GM19023 (cell line): ENCODE results near the gene C1D.
"Not testable (repeated sequence)": the region's sequence is repeated elsewhere in the genome, so short reads cannot be mapped to it uniquely, and the experiment has no call there.

ENCODE experiments used
- ATAC-seq: cut with Tn5 transposase; IDR thresholded peaks from one replicate; pipeline ENCODE4 v1.9.1; 2021; ENCODE audit warnings: mild to moderate bottlenecking, moderate library complexity; ENCODE audit not compliant: unreplicated experiment

C1D gene, protein sequence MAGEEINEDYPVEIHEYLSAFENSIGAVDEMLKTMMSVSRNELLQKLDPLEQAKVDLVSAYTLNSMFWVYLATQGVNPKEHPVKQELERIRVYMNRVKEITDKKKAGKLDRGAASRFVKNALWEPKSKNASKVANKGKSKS

DNA sequence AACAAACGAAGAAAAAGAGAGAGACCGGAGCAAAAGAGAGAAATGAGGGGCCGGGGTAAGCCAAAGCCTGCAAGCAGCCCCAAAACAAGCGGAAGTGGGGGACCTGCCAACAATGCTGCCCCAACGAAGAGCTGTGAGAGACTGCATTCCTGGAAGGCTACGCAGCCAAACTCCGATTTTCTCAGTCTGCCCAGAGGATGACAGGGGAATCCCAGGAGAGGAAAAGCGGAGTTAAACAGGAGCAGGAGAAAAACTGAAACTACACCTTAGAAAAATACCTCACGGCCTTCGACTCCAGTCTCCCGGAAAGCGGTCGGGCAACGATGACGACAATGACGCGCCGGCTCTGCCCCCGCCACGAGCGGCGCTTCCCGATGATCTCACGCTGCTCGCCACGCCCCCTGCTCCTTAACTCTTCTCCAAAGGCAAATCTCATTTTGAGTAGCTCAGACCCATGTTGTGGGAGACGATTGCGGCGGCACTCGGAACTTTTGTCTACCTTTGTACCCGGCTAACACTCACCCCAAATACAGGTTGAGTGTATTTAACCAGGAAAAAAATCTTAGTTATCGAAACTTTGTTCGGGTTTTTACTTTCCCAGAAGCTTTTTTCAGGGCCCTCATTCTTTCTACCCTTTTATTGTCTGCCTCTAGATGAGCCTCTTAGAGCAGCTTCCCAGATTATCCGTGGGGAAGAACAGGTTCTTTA lies at the start of gene C1D:
Gene C1D (minus strand): TSS at position 325 of the 708 bp plus-strand sequence. CDS start 15,694 bp downstream, outside the sequence.
- peak; percentile 96 for ATAC-seq

DNA sequence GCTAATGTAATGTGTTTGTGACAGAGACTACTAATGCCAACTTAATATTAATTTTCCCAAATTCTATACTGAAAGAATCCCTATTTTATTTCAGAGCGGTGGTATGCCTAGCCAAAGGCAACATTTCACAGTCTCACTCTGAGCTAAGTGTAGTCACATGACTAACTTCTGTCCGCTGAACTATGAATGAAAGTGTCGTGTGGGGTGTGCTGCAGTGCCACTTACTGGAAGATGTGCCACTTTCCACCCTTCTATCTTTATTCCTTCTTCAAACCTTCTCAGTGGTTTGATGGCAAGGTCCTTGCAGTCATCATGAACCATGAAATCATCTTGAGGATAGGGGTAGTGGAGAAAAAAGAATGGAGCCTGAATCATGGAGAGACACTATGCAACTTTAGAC lies 47.3 kb upstream of the C1D start:
- peak; percentile 71 for ATAC-seq

DNA sequence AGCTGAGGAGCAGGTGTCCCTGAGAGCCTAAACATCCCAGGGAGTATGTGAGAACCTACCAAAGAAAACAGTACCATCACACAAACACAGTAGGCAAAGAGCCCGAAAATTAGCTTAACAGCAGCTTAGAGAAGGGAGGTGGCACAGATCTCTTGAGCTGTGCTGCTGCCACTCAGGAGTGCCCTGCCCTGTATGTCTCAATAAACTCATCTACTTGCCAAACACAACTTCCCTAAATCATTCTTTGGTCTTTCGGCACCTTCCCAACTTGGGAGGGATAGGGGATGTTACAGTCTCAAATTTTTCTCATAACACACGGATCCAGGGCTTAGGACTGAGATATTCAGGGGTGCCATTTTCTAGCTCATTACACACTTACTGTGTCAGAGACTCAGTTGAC lies 45.3 kb upstream of the C1D start:
- no peak for ATAC-seq

DNA sequence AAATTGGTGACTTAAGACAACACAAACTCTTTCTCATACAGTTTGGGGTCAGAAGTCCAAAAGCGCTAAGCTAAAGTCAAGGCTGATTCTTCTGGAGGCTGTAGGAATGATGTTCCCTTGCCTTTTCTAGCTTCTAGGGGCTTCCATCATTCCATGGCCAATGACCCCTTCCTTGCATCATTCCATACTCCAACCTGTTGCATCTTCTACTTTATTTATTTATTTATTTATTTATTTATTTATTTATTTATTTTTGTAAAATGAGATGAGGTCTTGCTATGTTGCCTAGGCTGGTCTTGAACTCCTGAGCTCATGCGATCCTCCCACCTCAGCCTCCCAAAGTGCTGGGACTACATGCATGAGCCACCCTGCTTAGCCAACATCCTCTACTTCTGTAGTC lies 44.7 kb upstream of the C1D start:
- no peak for ATAC-seq

DNA sequence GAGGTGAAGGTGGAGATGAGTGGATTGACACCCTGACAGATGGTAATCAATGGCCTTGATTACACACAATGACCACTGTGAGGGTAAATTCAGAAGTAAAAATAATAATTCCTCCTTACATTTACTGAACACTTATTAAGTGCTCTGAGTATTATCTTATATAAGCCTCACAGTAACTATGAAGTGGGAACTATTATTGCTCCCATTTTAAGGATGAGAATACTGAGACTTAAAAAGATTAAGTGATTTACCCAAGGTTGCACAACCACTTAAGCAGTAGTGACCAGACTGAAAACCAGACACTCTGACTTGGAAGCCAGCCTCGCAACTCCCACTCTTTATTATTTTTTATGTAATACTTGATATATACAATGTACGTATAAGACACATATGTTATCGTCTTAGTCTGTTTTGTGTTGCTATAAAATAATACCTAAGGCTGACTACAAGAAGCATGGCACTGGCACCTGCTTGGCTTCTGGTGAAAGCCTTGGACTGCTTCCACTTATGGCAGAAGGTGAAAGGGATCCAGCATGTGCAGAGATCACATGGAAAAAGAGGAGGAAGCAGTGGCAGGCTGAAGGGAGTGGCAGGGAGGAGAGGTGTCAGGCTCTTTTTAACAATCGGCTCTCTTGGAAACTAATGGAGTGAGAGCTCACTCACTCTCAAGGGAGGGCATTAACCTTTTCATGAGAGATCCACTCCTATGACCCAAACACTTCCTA lies 41.5 kb upstream of the C1D start:
- ATAC-seq: no peak

DNA sequence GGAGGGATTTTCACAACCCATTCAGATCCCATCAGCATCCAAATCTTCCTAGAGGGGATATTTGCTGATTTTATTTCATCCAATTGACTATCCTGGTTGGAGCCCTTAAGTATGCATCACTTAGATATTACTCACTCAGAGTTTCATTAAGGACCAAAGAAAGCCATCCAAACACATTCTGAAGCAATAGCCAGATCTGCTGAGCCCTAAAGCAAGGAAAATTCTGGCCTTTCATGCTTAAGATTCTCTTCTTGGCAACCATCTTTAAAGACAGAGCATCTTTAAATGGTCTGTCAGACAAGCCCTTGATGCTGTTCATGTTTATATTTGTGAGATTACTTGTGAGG lies 40.9 kb upstream of the C1D start:
- ATAC-seq: no peak

DNA sequence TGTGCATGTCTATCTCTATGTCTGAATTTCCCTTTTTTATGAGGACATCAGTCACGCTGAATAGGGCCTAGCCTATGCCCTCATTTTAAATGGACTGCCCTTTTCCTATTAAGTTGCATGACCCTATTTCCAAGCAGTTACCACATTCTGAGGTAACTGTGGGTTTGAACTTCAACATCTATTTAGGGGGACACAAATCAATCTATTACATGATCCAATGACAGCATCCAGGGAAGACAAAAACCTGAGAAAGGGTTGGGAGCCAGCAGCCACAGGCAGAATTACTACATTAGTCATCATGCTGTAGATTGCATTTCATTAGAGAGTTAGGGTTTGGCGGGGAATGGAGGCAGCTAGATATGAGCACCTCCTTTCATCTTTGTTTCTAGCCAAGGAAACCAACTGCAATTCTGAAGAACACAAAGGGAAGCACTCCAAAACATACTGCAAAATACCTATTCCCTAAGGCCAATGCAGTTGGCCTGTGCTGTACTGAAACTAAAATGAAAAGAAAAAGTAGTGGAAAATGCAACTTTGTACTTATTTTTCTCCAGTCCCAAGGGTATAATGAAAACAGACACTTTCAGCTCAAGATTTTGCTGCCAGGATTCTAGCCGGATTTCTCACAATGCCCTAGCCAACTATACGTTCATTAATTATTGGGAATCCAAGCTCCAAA lies 40.4 kb upstream of the C1D start:
- ATAC-seq: no peak

DNA sequence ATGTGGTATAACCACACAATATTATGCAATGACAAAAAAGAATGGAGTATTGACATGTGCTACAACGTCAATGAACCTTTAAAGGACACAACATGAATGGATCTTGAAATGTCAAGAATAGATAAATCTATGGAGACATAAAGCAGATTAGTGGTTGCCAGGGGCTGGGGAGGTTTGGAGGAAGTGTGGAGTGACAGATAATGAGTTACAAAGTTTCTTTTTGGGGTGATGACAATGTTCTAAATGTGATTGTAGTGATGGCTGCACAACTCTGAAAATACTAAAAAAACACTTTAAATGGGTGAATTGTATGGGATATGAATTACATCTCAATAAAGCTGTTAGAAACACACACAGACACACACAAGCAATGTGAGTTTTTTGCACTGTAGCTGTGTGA lies 37.4 kb upstream of the C1D start:
- no peak for ATAC-seq

DNA sequence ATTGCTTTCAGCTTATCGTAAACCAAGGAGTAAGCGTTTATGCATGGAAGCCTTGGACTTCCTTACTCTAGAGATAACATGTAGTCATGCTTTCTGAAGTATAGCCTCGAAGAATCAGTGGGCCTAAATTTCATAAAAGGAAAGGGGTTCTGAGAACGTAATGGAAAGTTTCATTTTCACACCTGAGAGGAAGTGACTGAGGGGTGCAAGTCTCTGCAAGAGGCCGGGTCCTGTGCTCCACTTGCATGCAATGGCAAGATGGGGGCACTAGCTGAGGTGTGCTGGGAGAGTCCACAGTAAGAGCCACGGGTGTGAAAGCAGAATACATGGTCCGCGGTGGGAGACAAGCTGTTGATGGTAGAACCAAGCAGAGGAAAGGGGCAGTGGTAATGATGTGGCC lies 36.5 kb upstream of the C1D start:
- no peak for ATAC-seq

DNA sequence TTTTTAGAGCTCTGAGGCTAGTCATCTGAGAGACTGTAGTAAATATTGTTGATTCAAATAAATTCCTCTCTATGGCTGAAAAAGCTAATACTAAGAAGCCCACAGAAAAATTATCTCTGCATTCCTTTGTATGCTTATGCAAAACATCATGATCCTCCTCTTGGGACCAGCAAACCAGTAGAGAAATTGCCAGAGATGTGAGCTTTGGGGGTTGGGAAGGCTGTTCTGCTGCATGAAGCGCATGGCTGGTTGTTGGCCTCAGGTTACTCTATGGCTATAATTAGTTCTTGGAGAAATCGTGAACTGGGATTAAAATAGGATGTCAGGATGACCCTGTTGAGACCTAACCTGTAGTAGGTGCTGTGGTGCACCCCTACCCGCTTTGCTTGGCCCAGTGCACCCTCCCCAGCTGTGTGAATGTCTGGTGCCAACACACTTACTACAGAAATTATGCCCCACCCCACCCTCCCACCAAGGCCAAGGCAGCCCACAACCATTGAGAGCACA lies 35.5 kb upstream of the C1D start:
- no peak for ATAC-seq

DNA sequence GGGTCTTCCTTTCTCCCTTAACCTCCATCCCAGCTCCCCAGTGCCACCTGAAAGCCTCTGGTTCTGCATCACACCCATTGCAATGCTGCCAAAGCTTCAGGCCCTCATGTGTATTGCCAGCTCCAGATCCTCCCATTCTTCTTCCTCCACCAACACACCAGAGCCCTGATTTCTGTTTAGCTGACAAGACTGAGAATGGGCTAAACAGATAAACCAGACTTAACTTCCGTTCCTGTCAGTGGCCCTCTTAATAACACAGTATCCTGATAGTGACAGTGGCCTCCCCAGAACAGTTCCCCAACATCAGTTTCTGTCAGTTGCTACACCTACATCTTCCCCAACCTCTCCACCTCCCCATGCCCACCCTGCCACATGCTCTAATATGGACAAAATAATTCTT lies 31.3 kb upstream of the C1D start:
- no peak for ATAC-seq

DNA sequence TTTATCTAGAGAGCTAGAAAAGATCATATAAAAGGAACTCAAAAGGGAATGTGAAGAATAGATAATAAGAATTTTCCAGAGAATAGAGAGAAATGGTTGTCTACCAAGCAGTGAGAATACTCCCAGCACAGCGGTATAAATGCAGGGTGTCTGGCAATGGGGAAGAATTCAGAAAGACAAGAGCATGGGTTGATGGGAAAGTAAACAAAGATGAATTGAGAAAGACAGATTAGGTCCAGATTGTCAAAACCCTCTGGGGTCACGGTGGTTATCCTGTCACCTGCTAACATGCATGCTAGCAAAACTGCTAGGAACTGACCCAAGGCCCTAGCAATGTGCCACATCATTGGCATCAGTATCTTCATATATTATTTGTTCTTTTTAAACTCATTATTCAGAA lies 30.8 kb upstream of the C1D start:
- ATAC-seq: no peak

DNA sequence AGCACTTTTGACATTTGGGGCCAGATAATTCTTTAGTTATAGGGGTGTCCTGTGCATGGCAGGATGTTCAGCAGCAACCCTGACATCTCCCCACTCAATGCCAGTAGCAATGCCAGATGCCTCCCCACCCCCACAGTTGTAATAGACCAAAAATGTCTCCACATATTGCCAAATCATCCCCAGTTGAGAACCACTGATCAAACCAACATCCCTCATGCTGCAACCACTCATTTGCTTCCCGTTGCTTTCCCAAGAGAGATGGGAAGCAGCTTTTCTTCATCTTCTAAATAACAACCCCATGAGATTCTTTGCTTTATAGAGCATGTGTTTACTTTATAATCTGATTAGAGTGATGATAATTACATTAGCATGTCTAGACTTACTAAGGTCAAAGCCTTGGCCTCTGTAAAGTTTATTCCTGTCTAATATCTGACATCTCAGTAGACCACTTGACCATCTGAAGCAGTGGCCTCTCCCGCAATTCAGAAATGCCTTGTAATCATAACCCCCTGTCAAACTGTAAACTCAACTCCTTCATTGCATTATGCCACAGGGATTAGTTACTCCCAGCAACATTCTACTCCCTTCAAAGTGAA lies 28.7 kb upstream of the C1D start:
- no peak for ATAC-seq

DNA sequence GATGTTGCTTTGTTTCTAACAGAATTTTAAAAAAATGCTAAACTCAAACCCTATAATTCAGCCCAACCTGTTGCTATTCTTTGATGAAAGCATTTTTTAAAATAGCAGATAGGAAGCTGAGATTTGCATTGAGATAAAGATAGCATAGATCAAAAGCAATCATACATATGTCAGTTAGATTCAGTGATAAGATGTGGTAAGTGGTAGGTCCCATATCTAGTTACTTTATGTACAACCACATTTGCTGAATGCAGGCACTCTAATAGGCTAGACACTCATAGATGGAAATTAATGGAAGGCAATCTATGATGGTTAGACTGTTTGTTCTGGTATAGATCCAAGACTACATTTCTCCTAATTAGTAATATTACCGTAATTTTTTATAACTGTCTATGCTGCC lies 27.2 kb upstream of the C1D start:
- no peak for ATAC-seq

DNA sequence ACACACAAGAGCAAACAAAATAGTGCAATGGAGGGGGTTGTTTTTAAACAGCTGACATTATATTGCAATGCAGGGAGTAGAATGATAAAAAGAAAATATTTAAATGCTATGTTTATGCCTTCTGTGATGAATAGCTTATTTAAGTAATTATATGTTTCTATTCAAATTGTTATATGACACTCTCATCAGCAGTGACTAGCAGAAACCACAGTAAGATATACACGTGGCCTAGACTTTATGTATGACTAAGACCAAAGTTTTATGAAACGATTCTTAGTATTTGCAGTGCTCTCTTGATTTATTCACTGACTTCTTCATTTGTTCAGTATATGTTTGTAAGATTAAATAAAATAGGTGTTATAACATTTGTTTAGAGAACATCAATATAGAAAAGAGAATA lies 26.1 kb upstream of the C1D start:
- no peak for ATAC-seq

DNA sequence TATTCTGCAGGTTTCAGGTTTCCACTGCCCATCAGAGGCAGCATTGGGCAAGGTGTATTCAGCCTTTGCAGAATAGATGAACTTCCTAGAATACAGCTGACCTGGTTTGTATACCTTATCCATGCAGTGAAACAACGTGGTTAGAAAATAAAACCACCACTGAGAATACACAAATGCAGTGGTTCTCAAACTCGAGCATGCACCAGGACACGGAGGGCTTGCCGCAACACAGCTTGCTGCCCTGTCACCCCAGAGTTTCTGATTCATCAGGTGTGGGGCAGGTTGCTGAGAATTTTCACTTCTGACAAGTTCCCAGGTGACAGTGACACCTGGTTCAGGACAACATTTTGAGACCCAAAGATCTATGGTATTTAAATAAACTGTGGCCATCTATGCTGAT lies 23.4 kb upstream of the C1D start:
- ATAC-seq: no peak

DNA sequence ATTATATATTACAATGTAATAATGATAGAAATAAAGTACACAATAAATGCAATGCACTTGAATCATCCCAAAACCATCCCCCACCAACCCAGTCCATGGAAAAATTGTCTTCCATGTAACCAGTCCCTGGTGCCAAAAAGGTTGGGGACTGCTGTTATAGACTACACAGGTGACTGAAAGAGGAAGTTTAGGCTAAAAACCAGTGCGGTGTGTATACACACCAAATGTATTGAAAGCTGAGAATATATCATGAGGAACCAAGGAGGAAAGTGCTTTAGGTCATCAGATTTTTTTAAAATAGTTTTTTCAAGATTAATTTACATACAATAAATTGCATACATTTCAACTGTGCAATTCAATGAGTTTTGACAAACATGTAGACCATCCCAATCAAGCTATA lies 20.5 kb upstream of the C1D start:
- no peak for ATAC-seq

DNA sequence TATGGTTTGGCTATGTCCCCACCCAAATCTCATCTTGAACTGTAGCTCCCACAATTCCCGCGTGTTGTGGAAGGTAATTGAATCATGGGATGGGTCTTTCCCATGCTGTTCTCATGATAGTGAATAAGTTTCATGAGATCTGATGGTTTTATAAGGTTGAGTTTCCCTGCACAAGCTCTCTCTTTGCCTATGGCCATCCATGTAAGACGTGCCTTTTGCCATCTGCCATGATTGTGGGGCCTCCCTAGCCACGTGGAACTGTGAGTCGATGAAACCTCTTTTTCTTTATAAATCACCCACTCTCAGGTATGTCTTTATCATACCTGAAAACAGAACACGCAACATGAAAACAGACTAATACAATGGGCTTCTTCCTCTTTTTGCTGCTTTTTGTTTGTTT lies 11.2 kb upstream of the C1D start:
- no peak for ATAC-seq

DNA sequence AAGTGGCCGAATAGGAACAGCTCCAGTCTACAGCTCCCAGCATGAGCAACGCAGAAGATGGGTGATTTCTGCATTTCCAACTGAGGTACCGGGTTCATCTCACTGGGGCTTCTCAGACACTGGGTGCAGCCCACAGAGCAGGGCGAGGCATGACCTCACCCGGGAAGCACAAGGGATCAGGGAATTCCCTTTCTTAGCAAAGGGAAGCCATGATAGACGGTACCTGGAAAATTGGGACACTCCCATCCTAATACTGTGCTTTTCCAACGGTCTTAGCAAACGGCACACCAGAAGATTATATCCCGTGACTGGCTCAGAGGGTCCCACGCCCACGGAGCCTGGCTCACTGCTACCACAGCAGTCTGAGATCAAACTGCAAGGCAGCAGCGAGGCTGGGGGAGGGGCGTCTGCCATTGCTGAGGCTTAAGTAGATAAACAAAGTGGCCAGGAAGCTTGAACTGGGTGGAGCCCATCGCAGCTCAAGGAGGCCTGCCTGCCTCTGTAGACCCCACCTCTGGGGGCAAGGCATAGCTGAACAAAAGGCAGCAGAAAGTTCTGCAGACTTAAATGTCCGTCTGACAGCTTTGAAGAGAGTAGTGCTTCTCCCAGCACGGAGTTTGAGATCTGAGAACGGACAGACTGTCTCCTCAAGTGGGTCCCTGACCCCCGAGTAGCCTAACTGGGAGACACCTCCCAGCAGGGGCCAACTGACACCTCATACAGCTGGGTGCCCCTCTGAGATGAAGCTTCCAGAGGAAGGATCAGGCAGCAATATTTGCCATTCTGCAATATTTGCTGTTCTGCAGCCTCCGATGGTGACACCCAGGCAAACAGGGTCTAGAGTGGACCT lies 1.2 kb upstream of the C1D start:
- ATAC-seq: not testable (repeated sequence)

DNA sequence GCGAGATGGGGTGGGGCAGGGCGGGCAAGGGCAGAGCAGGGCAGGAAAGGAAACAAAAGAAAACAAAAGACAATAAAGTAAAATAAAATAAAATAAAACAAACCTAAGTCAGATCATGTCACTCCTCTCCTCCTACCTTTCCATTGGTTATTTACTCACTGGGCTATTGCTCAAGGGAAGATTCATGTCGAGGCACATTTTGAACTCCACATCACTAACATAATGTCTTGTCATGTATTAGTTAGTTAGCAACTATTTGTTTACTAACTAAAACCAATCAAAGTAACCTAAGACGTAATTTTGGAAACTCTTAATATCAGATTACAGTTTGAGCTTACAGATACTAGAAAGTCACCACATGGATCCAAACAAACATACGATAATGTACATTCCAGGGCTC lies 2.2 kb downstream of the C1D start:
- ATAC-seq: no peak
